Small intestine (tissue), 7 donors: ENCODE data around the gene MYB. TPM values are rescaled to one million over a fixed set of nuclear protein-coding genes. Genes with fewer than 3 reads are reported as not detected.
"Not testable (repeated sequence)": the region's sequence is repeated elsewhere in the genome, so short reads cannot be mapped to it uniquely, and the experiment has no call there.

ENCODE experiments used
- DNase-seq, 2 donors: peaks; one replicate each; pipeline versions ENCODE4 v3.0.0 to v3.0.0-alpha.2; 2013
- FAIRE-seq: peaks from 2 replicates; lab custom pipeline; 2012; peaks lifted over from hg19 to GRCh38; lab: Jason Lieb, UNC
- H3K27ac ChIP-seq, 3 donors: one replicate each; pipeline ENCODE4 v1.5.1; 2013; ENCODE audit warnings: low read length in 2 of 3, mild to moderate bottlenecking in 2 of 3, control low read depth in 1 of 3, inconsistent platforms in 1 of 3, low read depth in 1 of 3, moderate library complexity in 1 of 3
- H3K27me3 ChIP-seq, 3 donors: one replicate each; pipeline ENCODE4 v1.6.1; 2013; ENCODE audit warnings: low read length in 3 of 3, inconsistent platforms in 1 of 3; ENCODE audit not compliant: control insufficient read depth in 3 of 3, insufficient read depth in 3 of 3
- H3K36me3 ChIP-seq, 3 donors: one replicate each; pipeline ENCODE4 v1.6.1; 2013; ENCODE audit warnings: low read length in 3 of 3, inconsistent platforms in 1 of 3, low read depth in 1 of 3, mild to moderate bottlenecking in 1 of 3, moderate library complexity in 1 of 3; ENCODE audit not compliant: control insufficient read depth in 3 of 3, insufficient read depth in 2 of 3
- H3K4me1 ChIP-seq, 3 donors: one replicate each; pipeline ENCODE4 v1.6.1; 2013; ENCODE audit warnings: low read length in 2 of 3, inconsistent platforms in 1 of 3, low read depth in 1 of 3, mild to moderate bottlenecking in 1 of 3, moderate library complexity in 1 of 3; ENCODE audit not compliant: control insufficient read depth in 3 of 3, insufficient read depth in 2 of 3
- H3K4me3 ChIP-seq, 3 donors: one replicate each; pipeline ENCODE4 v1.5.1; 2013; ENCODE audit warnings: low read length in 3 of 3, control low read depth in 1 of 3, inconsistent platforms in 1 of 3, low read depth in 1 of 3, mild to moderate bottlenecking in 1 of 3, moderate library complexity in 1 of 3
- H3K9me3 ChIP-seq, 2 donors: one replicate each; pipeline ENCODE4 v1.6.1; 2013; ENCODE audit warnings: low read depth in 1 of 2, low read length in 1 of 2; ENCODE audit not compliant: control insufficient read depth in 2 of 2, insufficient read depth in 1 of 2
- WGBS, 3 donors: extraction: QIAGEN DNeasy Blood & Tissue Kit; methylation state at CpG; one replicate each; pipeline ENCODE4 v1.1.7; 2013; 5-methylcytosine and 5-hydroxymethylcytosine counted together
- polyA plus RNA-seq, 4 donors: library from polyadenylated mRNA; stranded (reverse) in 3 of 4; unstranded in 1 of 4; fragments of 200-250 nt in 3 of 4; fragments of 120-200 nt in 1 of 4; gene quantifications; one replicate each; pipeline versions ENCODE4 v1.2.1 to v1.2.3, GENCODE V29; 2013
- donor health status: healthy with polysubstance abuse.
- donor health status: control.
- donor health status: control.
- donor health status: Bipolar disorder and iron deficiency.
- donor health status: healthy.

The MYB gene
- polyA plus RNA-seq, 4 donors = 1.6 to 19.8 (median 7.4) TPM

GRCh38 chr6:135159531-135159930, 21.6 kb upstream of the MYB start:
- 61 to 74% (median 68%) methylated on average over 3 of the region's 3 CpGs for WGBS, 3 donors

GRCh38 chr6:135161411-135162395, 19.4 kb upstream of the MYB start:
- H3K4me3 ChIP-seq = no peak overlapping the region
- no peaks in the 10 kb centered on the region for H3K27me3 ChIP-seq
- 81 to 88% (median 84%) methylated on average over 3 of the region's 3 CpGs for WGBS, 3 donors
- H3K36me3 ChIP-seq = no peaks in the 10 kb centered on the region
- DNase-seq (no peak), FAIRE-seq (no peak)
- H3K27ac ChIP-seq = no peak overlapping the region
- H3K4me1 ChIP-seq = no peaks in the 10 kb centered on the region
- H3K9me3 ChIP-seq = no peaks in the 10 kb centered on the region

More at GRCh38 chr6:135159531-135159930, 21.6 kb upstream of the MYB start:
- no peaks in the 10 kb centered on the region for H3K4me1 ChIP-seq
- no peaks in the 10 kb centered on the region for H3K9me3 ChIP-seq
- FAIRE-seq = no peak
- H3K27ac ChIP-seq = no peak overlapping the region
- no peaks in the 10 kb centered on the region for H3K36me3 ChIP-seq
- no peaks in the 10 kb centered on the region for H3K27me3 ChIP-seq
- no peak overlapping the region for H3K4me3 ChIP-seq
- DNase-seq = no peak

- 50 to 62% (median 58%) methylated on average over 10 of the region's 10 CpGs for WGBS, 3 donors
- no peak overlapping the region for H3K27ac ChIP-seq
- DNase-seq (peak; percentile 21 to 37), FAIRE-seq (no peak)
- no peaks in the 10 kb centered on the region for H3K4me1 ChIP-seq
- H3K27me3 ChIP-seq = no peaks in the 10 kb centered on the region
- H3K9me3 ChIP-seq = no peaks in the 10 kb centered on the region
- no peaks in the 10 kb centered on the region for H3K36me3 ChIP-seq
- no peak overlapping the region for H3K4me3 ChIP-seq
Observed at GRCh38 chr6:135162678-135163439, 18.2 kb upstream of the MYB start.

GRCh38 chr6:135163440-135163738, 17.7 kb upstream of the MYB start:
- Histone ChIP-seq H3K27ac (no peak overlapping the region), H3K4me1 (no peaks in the 10 kb centered on the region), H3K4me3 (no peak overlapping the region), H3K36me3 (no peaks in the 10 kb centered on the region), H3K9me3 (no peaks in the 10 kb centered on the region), H3K27me3 (no peaks in the 10 kb centered on the region)
- FAIRE-seq (no peak), DNase-seq (no peak)
- WGBS, 3 donors = 67 to 83% (median 69%) methylated on average over 3 of the region's 3 CpGs

GRCh38 chr6:135164387-135164786, 16.7 kb upstream of the MYB start:
- not testable (repeated sequence) for H3K27me3 ChIP-seq, H3K4me3 ChIP-seq, H3K9me3 ChIP-seq, DNase-seq, H3K4me1 ChIP-seq, H3K27ac ChIP-seq, FAIRE-seq, H3K36me3 ChIP-seq
- 90 to 91% (median 91%) methylated on average over 6 of the region's 6 CpGs for WGBS, 3 donors

GRCh38 chr6:135165031-135165430, 16.1 kb upstream of the MYB start:
- Histone ChIP-seq H3K4me3 (no peak overlapping the region), H3K36me3 (no peaks in the 10 kb centered on the region), H3K9me3 (no peaks in the 10 kb centered on the region), H3K27ac (no peak overlapping the region), H3K4me1 (no peaks in the 10 kb centered on the region), H3K27me3 (no peaks in the 10 kb centered on the region)
- DNase-seq = no peak
- no peak for FAIRE-seq
- 77 to 80% (median 79%) methylated on average over 2 of the region's 2 CpGs for WGBS, 3 donors

- DNase-seq (no peak), FAIRE-seq (no peak)
- WGBS, 3 donors = 96 to 100% (median 99%) methylated on average over 3 of the region's 3 CpGs
Observed at GRCh38 chr6:135166515-135166914, 14.6 kb upstream of the MYB start.

GRCh38 chr6:135167617-135168016, 13.5 kb upstream of the MYB start:
- DNase-seq (no peak), FAIRE-seq (no peak)
- 81 to 89% (median 89%) methylated on average over 1 of the region's 1 CpG for WGBS, 3 donors
- Histone ChIP-seq H3K27me3 (no peaks in the 10 kb centered on the region), H3K27ac (no peak overlapping the region), H3K4me1 (no peaks in the 10 kb centered on the region), H3K36me3 (no peaks in the 10 kb centered on the region), H3K4me3 (no peak overlapping the region), H3K9me3 (no peaks in the 10 kb centered on the region)

More at GRCh38 chr6:135166515-135166914, 14.6 kb upstream of the MYB start:
- Histone ChIP-seq H3K9me3 (no peaks in the 10 kb centered on the region), H3K4me3 (no peak overlapping the region), H3K36me3 (no peaks in the 10 kb centered on the region), H3K27ac (no peak overlapping the region), H3K4me1 (no peaks in the 10 kb centered on the region), H3K27me3 (no peaks in the 10 kb centered on the region)
